HCT116 (cell line): ENCODE measurements around the gene CCDC197. TPM values are rescaled to one million over a fixed set of nuclear protein-coding genes. Genes with fewer than 3 reads are reported as not detected.

Experiments used
- ATAC-seq: fragments of 200-7000 bp; cut with Tn5 transposase; 2 replicates; pipeline ENCODE4 v1.9.1; 2020; ENCODE audit warnings: mild to moderate bottlenecking, moderate library complexity
- BruUV-seq: library from RNA; stranded (reverse); fragments of 400-500 nt; replicated peaks from 2 replicates; lab custom pipeline; 2021; lab: Mats Ljungman, UMichigan
- CTCF ChIA-PET: fragments of 300-600 bp; sonication (Branson Sonifier 250); formaldehyde crosslinking; loops from one replicate; lab custom pipeline; 2021; ENCODE audit warnings: antibody characterized with exemption; lab: Charles Lee
- POLR2A ChIA-PET: fragments of 300-600, 350-600 bp; sonication (Branson Sonifier 250); formaldehyde crosslinking; loops from one replicate; lab custom pipeline; 2021; ENCODE audit warnings: antibody characterized with exemption; lab: Charles Lee
- RAD21 ChIA-PET, 2 experiments: fragments of 300-600 bp; sonication (Branson Sonifier 250); formaldehyde crosslinking; loops; one replicate each; lab custom pipeline; 2023; ENCODE audit warnings: low total read pairs in 2 of 2; ENCODE audit not compliant: uncharacterized antibody in 2 of 2, unreplicated experiment in 2 of 2, low non-redundant PET in 1 of 2; lab: Charles Lee
- DNase-seq: peaks from one replicate; pipeline ENCODE4 v3.0.0-alpha.2; 2010; ENCODE audit warnings: low read depth, low spot score
- H2AFZ ChIP-seq: fragments of 200-600 bp; shearing (Covaris generic), sonication (generic); 2 replicates; pipeline ENCODE4 v1.6.1; 2017; ENCODE audit warnings: low read depth, mixed run types, mixed read lengths, antibody characterized with exemption, low read length; ENCODE audit not compliant: poor library complexity, severe bottlenecking
- H3K27ac ChIP-seq: 2 replicates; pipeline ENCODE4 v1.5.1; 2012; ENCODE audit warnings: low read depth, low read length
- H3K27me3 ChIP-seq: fragments of 200-600 bp; sonication (generic); 2 replicates; pipeline ENCODE4 v1.6.1; 2016; ENCODE audit warnings: mixed run types, low read length, mixed read lengths; ENCODE audit not compliant: insufficient read depth
- H3K36me3 ChIP-seq, 2 experiments: fragments of 200-500 bp in 1 of 2; fragments of 200-600 bp in 1 of 2; sonication (Bioruptor generic) in 1 of 2; sonication (generic) in 1 of 2; 2 replicates each; pipeline versions ENCODE4 v1.5.1 to v1.6.1; 2014 to 2016; ENCODE audit warnings: low read length in 2 of 2, inconsistent platforms in 1 of 2, mixed read lengths in 1 of 2, mixed run types in 1 of 2; ENCODE audit not compliant: insufficient read depth in 2 of 2, control insufficient read depth in 1 of 2
- H3K4me1 ChIP-seq, 2 experiments: fragments of 200-600 bp in 1 of 2; sonication (generic) in 1 of 2; 2 replicates each; pipeline versions ENCODE4 v1.5.1 to v1.6.1; 2012 to 2017; ENCODE audit warnings: low read length in 2 of 2, inconsistent platforms in 1 of 2, mild to moderate bottlenecking in 1 of 2, mixed read lengths in 1 of 2, mixed run types in 1 of 2, moderate library complexity in 1 of 2; ENCODE audit not compliant: insufficient read depth in 2 of 2, control insufficient read depth in 1 of 2
- H3K4me2 ChIP-seq: fragments of 200-600 bp; sonication (generic); 2 replicates; pipeline ENCODE4 v1.6.1; 2017; ENCODE audit warnings: mixed run types, low read length, mixed read lengths
- H3K4me3 ChIP-seq, 2 experiments: fragments of 200-600 bp in 1 of 2; sonication (generic) in 1 of 2; replicated peaks in 1 of 2; 2 replicates each; pipeline ENCODE4 v1.5.1; 2011 to 2016; ENCODE audit warnings: low read length in 2 of 2, control low read depth in 1 of 2, low read depth in 1 of 2, mild to moderate bottlenecking in 1 of 2, mixed read lengths in 1 of 2, mixed run types in 1 of 2
- H3K79me2 ChIP-seq: fragments of 200-600 bp; sonication (generic); 2 replicates; pipeline ENCODE4 v1.6.1; 2017; ENCODE audit warnings: mild to moderate bottlenecking, mixed run types, low read length, moderate library complexity, mixed read lengths; ENCODE audit not compliant: insufficient read depth
- H3K9ac ChIP-seq: fragments of 200-600 bp; sonication (generic); 2 replicates; pipeline ENCODE4 v1.6.1; 2016; ENCODE audit warnings: low read length, mixed read lengths
- H3K9me2 ChIP-seq: fragments of 200-600 bp; sonication (generic), shearing (Covaris generic); 2 replicates; pipeline ENCODE4 v1.6.1; 2017; ENCODE audit warnings: mixed run types, mild to moderate bottlenecking, moderate library complexity; ENCODE audit not compliant: insufficient read depth
- H3K9me3 ChIP-seq, 2 experiments: fragments of 200-500 bp in 1 of 2; fragments of 200-600 bp in 1 of 2; sonication (Bioruptor generic) in 1 of 2; sonication (generic) in 1 of 2; 2 replicates each; pipeline ENCODE4 v1.6.1; 2014 to 2017; ENCODE audit warnings: low read length in 2 of 2, mixed read lengths in 2 of 2, inconsistent platforms in 1 of 2, low read depth in 1 of 2, mild to moderate bottlenecking in 1 of 2, mixed run types in 1 of 2, moderate library complexity in 1 of 2; ENCODE audit not compliant: control insufficient read depth in 1 of 2, insufficient read depth in 1 of 2
- H4K20me1 ChIP-seq: fragments of 200-600 bp; sonication (generic), shearing (Covaris generic); 2 replicates; pipeline ENCODE4 v1.6.1; 2017; ENCODE audit warnings: mixed run types, mild to moderate bottlenecking, moderate library complexity; ENCODE audit not compliant: insufficient read depth
- ATF3 ChIP-seq: IDR thresholded peaks from 2 replicates; pipeline ENCODE4 v1.6.1; 2012
- CEBPB ChIP-seq: IDR thresholded peaks from 2 replicates; pipeline ENCODE4 v1.6.1; 2012; ENCODE audit warnings: low read depth
- CTCF ChIP-seq, 3 experiments: fragments of 200-600 bp in 1 of 3; sonication (generic) in 1 of 3; IDR thresholded peaks in 2 of 3; conservative IDR thresholded peaks in 1 of 3; 2 replicates each; pipeline ENCODE4 v1.5.1; 2012 to 2017; ENCODE audit warnings: low read depth in 2 of 3, low read length in 2 of 3, antibody characterized with exemption in 1 of 3, borderline replicate concordance in 1 of 3, control low read depth in 1 of 3, mild to moderate bottlenecking in 1 of 3, mixed read lengths in 1 of 3, mixed run types in 1 of 3, moderate library complexity in 1 of 3; ENCODE audit not compliant: insufficient read depth in 1 of 3
- ELF1 ChIP-seq: IDR thresholded peaks from 2 replicates; pipeline ENCODE4 v1.6.1; 2012; ENCODE audit warnings: low read depth, borderline replicate concordance
- EZH2 ChIP-seq: fragments of 200-600 bp; sonication (generic); IDR thresholded peaks from 2 replicates; pipeline ENCODE4 v1.6.1; 2017; ENCODE audit warnings: antibody characterized with exemption, mixed run types
- EZH2phosphoT487 ChIP-seq: fragments of 200-600 bp; IDR thresholded peaks from 2 replicates; pipeline ENCODE4 v1.6.1; 2018; ENCODE audit warnings: antibody characterized with exemption, borderline replicate concordance
- FOSL1 ChIP-seq: IDR thresholded peaks from 2 replicates; pipeline ENCODE4 v1.6.1; 2012; ENCODE audit warnings: low read depth
- JUND ChIP-seq: IDR thresholded peaks from 2 replicates; pipeline ENCODE4 v1.6.1; 2012
- POLR2A ChIP-seq: IDR thresholded peaks from 2 replicates; pipeline ENCODE4 v1.7.0; 2011; ENCODE audit warnings: borderline replicate concordance; ENCODE audit not compliant: insufficient read depth, insufficient read length; ENCODE audit errors: extremely low read depth
- POLR2AphosphoS5 ChIP-seq: IDR thresholded peaks from 2 replicates; pipeline ENCODE4 v1.6.1; 2011; ENCODE audit warnings: mild to moderate bottlenecking, low read depth, low read length, moderate library complexity
- SP1 ChIP-seq: IDR thresholded peaks from 2 replicates; pipeline ENCODE4 v1.6.1; 2012; ENCODE audit warnings: low read depth
- TCF7L2 ChIP-seq: IDR thresholded peaks from 2 replicates; pipeline ENCODE4 v1.7.0; 2011; ENCODE audit warnings: borderline replicate concordance, inconsistent platforms; ENCODE audit not compliant: insufficient read depth, insufficient read length; ENCODE audit errors: extremely low read depth
- YY1 ChIP-seq: IDR thresholded peaks from 2 replicates; pipeline ENCODE4 v1.6.1; 2011; ENCODE audit warnings: low read length, low read depth, moderate library complexity, mild to moderate bottlenecking; ENCODE audit not compliant: insufficient replicate concordance; ENCODE audit errors: extremely low read depth
- ZBTB33 ChIP-seq: IDR thresholded peaks from 2 replicates; pipeline ENCODE4 v1.6.1; 2011; ENCODE audit warnings: mild to moderate bottlenecking, low read length, moderate library complexity; ENCODE audit not compliant: insufficient replicate concordance; ENCODE audit errors: extremely low read depth
- intact Hi-C: fragments of 100-400 bp; cut with micrococcal nuclease; formaldehyde crosslinking; loops from 2 replicates; pipeline ENCODE4 v1.10.0; 2022
- total RNA-seq: library from RNA; stranded (reverse); gene quantifications from one replicate; pipeline ENCODE4 v1.2.1, GENCODE V29; 2021; ENCODE audit not compliant: unreplicated experiment

Gene CCDC197
- total RNA-seq, 1 experiment from 2014 or later, result not detected

DNA sequence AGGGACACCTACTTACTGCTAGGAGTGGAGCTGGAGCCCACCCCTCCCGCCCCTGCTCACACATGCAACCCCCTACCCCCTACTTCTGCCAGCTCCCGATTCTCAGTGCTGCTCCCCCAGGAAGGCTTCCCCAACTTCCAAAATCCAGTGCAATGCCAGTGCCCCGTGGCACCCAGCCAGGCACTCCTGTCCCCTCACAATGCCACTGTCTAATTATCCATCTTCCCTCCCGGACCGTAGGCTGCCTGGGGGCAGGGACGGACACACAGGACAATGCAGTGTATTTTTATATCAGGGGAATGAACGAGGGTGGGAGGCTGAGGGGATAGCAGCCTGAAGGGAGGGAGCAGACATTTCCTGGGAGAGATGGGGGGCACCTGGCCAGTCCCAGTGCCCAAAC is 41.4 kb downstream of the CCDC197 start:
- no peak overlapping the region for H3K4me3 ChIP-seq
- TF ChIP-seq CTCF (IDR thresholded peaks at IDR 0.05 in 2 of 3, conservative IDR thresholded peaks at IDR 0.05 in 1 of 3; ENCODE audit: borderline replicate concordance in 1 of 3, insufficient read depth in 1 of 3, low read depth in 2 of 3, low read length in 2 of 3) (no peak), ELF1 (no peak), TCF7L2 (no peak), JUND (no peak), ZBTB33 (no peak), POLR2A (no peak), ATF3 (no peak), FOSL1 (no peak), POLR2AphosphoS5 (no peak), CEBPB (no peak), EZH2phosphoT487 (no peak), YY1 (no peak), EZH2 (no peak), SP1 (no peak)
- H3K4me2 ChIP-seq, result no peak overlapping the region
- ChIA-PET POLR2A (no interaction called here), RAD21 (no interaction called here), CTCF (no interaction called here)
- peaks cover 3 to 10% of the 10 kb centered on the region in 2 experiments; a peak in 3 of 4 replicates for H3K4me1 ChIP-seq
- H3K27me3 ChIP-seq, result no peaks in the 10 kb centered on the region
- no peak for DNase-seq
- H3K79me2 ChIP-seq, result no peaks in the 10 kb centered on the region
- no peaks in the 10 kb centered on the region for H3K9me2 ChIP-seq
- no peaks in the 10 kb centered on the region for H4K20me1 ChIP-seq
- H3K9ac ChIP-seq, result no peak overlapping the region
- no TSS peak for BruUV-seq
- no peak overlapping the region for H3K27ac ChIP-seq
- ATAC-seq, result no peak
- H3K9me3 ChIP-seq, result peaks cover 0 to 4% of the 10 kb centered on the region in 2 experiments; a peak in 1 of 4 replicates
- H2AFZ ChIP-seq, result no peak overlapping the region
- intact Hi-C loops, result no loop called here
- H3K36me3 ChIP-seq, result no peaks in the 10 kb centered on the region
